H9 (cell line): ENCODE results near the gene POU3F2. TPM values are rescaled to one million over a fixed set of nuclear protein-coding genes. Genes with fewer than 3 reads are reported as not detected.

ENCODE experiments used
- DNase-seq: peaks from one replicate; pipeline ENCODE4 v3.0.0-alpha.2; 2017
- H2AFZ ChIP-seq: one replicate; pipeline ENCODE4 v1.6.1; 2013; ENCODE audit warnings: mild to moderate bottlenecking, low read length, control low read depth, moderate library complexity
- H2AK5ac ChIP-seq: 2 replicates; pipeline ENCODE4 v1.6.1; 2013; ENCODE audit warnings: low read length, control low read depth, mixed read lengths; ENCODE audit not compliant: insufficient read length
- H2BK120ac ChIP-seq: one replicate; pipeline ENCODE4 v1.6.1; 2013; ENCODE audit warnings: low read depth, mild to moderate bottlenecking, low read length, control low read depth, inconsistent platforms; ENCODE audit not compliant: poor library complexity, severe bottlenecking
- H2BK12ac ChIP-seq: 2 replicates; pipeline ENCODE4 v1.6.1; 2013; ENCODE audit warnings: low read length, control low read depth, mixed read lengths, low read depth; ENCODE audit not compliant: insufficient read length
- H2BK15ac ChIP-seq: 2 replicates; pipeline ENCODE4 v1.6.1; 2013; ENCODE audit warnings: low read depth, low read length, control low read depth
- H2BK20ac ChIP-seq: one replicate; pipeline ENCODE4 v1.6.1; 2013; ENCODE audit warnings: low read depth, mild to moderate bottlenecking, low read length, control low read depth, inconsistent platforms; ENCODE audit not compliant: poor library complexity, severe bottlenecking
- H2BK5ac ChIP-seq: 2 replicates; pipeline ENCODE4 v1.6.1; 2013; ENCODE audit warnings: low read length, control low read depth, mixed read lengths; ENCODE audit not compliant: insufficient read length
- H3K14ac ChIP-seq: 2 replicates; pipeline ENCODE4 v1.6.1; 2013; ENCODE audit warnings: low read length, control low read depth; ENCODE audit not compliant: insufficient read depth
- H3K18ac ChIP-seq: 2 replicates; pipeline ENCODE4 v1.6.1; 2013; ENCODE audit warnings: low read depth, mild to moderate bottlenecking, mixed read lengths, low read length, control low read depth; ENCODE audit not compliant: insufficient read length
- H3K23ac ChIP-seq: 2 replicates; pipeline ENCODE4 v1.6.1; 2013; ENCODE audit warnings: low read length, control low read depth, mixed read lengths, low read depth; ENCODE audit not compliant: insufficient read length
- H3K23me2 ChIP-seq: 2 replicates; pipeline ENCODE4 v1.6.1; 2013; ENCODE audit warnings: low read depth, mild to moderate bottlenecking, mixed read lengths, low read length, control low read depth; ENCODE audit not compliant: insufficient read length, poor library complexity, severe bottlenecking
- H3K27ac ChIP-seq: 2 replicates; pipeline ENCODE4 v1.5.1; 2013; ENCODE audit warnings: low read length, control low read depth, mixed read lengths, low read depth; ENCODE audit not compliant: insufficient read length
- H3K27me3 ChIP-seq: 2 replicates; pipeline ENCODE4 v1.6.1; 2013; ENCODE audit warnings: low read length, control low read depth, inconsistent platforms; ENCODE audit not compliant: insufficient read depth
- H3K4ac ChIP-seq: 2 replicates; pipeline ENCODE4 v1.6.1; 2013; ENCODE audit warnings: low read depth, mild to moderate bottlenecking, control low read depth, inconsistent platforms, low read length, moderate library complexity
- H3K4me1 ChIP-seq: 2 replicates; pipeline ENCODE4 v1.6.1; 2013; ENCODE audit warnings: low read length, control low read depth, inconsistent platforms; ENCODE audit not compliant: insufficient read depth
- H3K4me2 ChIP-seq: 2 replicates; pipeline ENCODE4 v1.6.1; 2013; ENCODE audit warnings: low read length, control low read depth, mixed read lengths; ENCODE audit not compliant: insufficient read length, insufficient read depth
- H3K56ac ChIP-seq: 2 replicates; pipeline ENCODE4 v1.6.1; 2013; ENCODE audit warnings: low read depth, mild to moderate bottlenecking, mixed read lengths, low read length, control low read depth; ENCODE audit not compliant: insufficient read length
- H3K79me1 ChIP-seq: 2 replicates; pipeline ENCODE4 v1.6.1; 2013; ENCODE audit warnings: low read depth, mild to moderate bottlenecking, moderate library complexity, low read length, control low read depth, inconsistent platforms; ENCODE audit not compliant: insufficient read depth, poor library complexity, severe bottlenecking
- H3K79me2 ChIP-seq: 2 replicates; pipeline ENCODE4 v1.6.1; 2013; ENCODE audit warnings: low read length, control low read depth, inconsistent platforms; ENCODE audit not compliant: insufficient read depth
- H3K9ac ChIP-seq: 2 replicates; pipeline ENCODE4 v1.6.1; 2013; ENCODE audit warnings: low read length, control low read depth, mixed read lengths; ENCODE audit not compliant: insufficient read length; ENCODE audit errors: extremely low read depth
- H3K9me3 ChIP-seq: one replicate; pipeline ENCODE4 v1.6.1; 2013; ENCODE audit warnings: low read depth, low read length, inconsistent platforms; ENCODE audit not compliant: control insufficient read depth
- H3T11ph ChIP-seq: one replicate; pipeline ENCODE4 v1.6.1; 2013; ENCODE audit warnings: mild to moderate bottlenecking, low read length, control low read depth, inconsistent platforms
- H4K20me1 ChIP-seq: one replicate; pipeline ENCODE4 v1.6.1; 2013; ENCODE audit not compliant: control insufficient read depth, insufficient read length, insufficient read depth
- H4K5ac ChIP-seq: 2 replicates; pipeline ENCODE4 v1.6.1; 2013; ENCODE audit warnings: low read depth, mild to moderate bottlenecking, mixed read lengths, low read length, control low read depth; ENCODE audit not compliant: insufficient read length
- H4K8ac ChIP-seq: replicated peaks from 2 replicates; pipeline ENCODE4 v1.6.1; 2013; ENCODE audit warnings: low read length, control low read depth, mixed read lengths, low read depth; ENCODE audit not compliant: insufficient read length
- H4K91ac ChIP-seq: 2 replicates; pipeline ENCODE4 v1.6.1; 2013; ENCODE audit warnings: low read depth, mild to moderate bottlenecking, moderate library complexity, mixed read lengths, low read length, control low read depth; ENCODE audit not compliant: insufficient read length
- H3K27ac Mint-ChIP-seq, 3 experiments: 2 replicates in 2 of 3; 3 replicates in 1 of 3; pipeline ENCODE4 v1.8.0; 2020 to 2021; ENCODE audit warnings: mixed read lengths in 3 of 3, mild to moderate bottlenecking in 1 of 3, moderate library complexity in 1 of 3
- H3K27me3 Mint-ChIP-seq: 2 replicates; pipeline ENCODE4 v1.8.0; 2021; ENCODE audit warnings: low read depth, mild to moderate bottlenecking, moderate library complexity, mixed read lengths
- H3K36me3 Mint-ChIP-seq, 3 experiments: 2 replicates in 2 of 3; 3 replicates in 1 of 3; pipeline ENCODE4 v1.8.0; 2020 to 2021; ENCODE audit warnings: low read depth in 3 of 3, mixed read lengths in 3 of 3; ENCODE audit not compliant: insufficient read depth in 1 of 3
- H3K4me1 Mint-ChIP-seq, 2 experiments: 2 replicates each; pipeline ENCODE4 v1.8.0; 2020; ENCODE audit warnings: mixed read lengths in 2 of 2
- H3K4me3 Mint-ChIP-seq, 2 experiments: 2 replicates in 1 of 2; 3 replicates in 1 of 2; pipeline ENCODE4 v1.8.0; 2020 to 2021; ENCODE audit warnings: mild to moderate bottlenecking in 2 of 2, mixed read lengths in 2 of 2, moderate library complexity in 1 of 2
- H3K9me3 Mint-ChIP-seq, 2 experiments: 2 replicates in 1 of 2; 3 replicates in 1 of 2; pipeline ENCODE4 v1.8.0; 2020; ENCODE audit warnings: mild to moderate bottlenecking in 2 of 2, mixed read lengths in 2 of 2, moderate library complexity in 1 of 2
- WGBS: extraction: QIAGEN DNeasy Blood & Tissue Kit; methylation state at CpG from one replicate; pipeline ENCODE4 v1.1.7; 2013; ENCODE audit warnings: missing lambda C conversion rate, low lambda C conversion rate, mixed read lengths; ENCODE audit not compliant: insufficient read length; ENCODE audit errors: extremely low coverage; 5-methylcytosine and 5-hydroxymethylcytosine counted together
- total RNA-seq: library from RNA; stranded (reverse); gene quantifications from 2 replicates; pipeline ENCODE4 v1.2.1, GENCODE V29; 2021
- TF ChIP-seq, protein P1 (sequence below): fragments of 200-600 bp; sonication (generic); conservative IDR thresholded peaks from 3 replicates; pipeline ENCODE4 v1.8.0; 2021; ENCODE audit warnings: antibody characterized with exemption, mild to moderate bottlenecking

Gene POU3F2
- total RNA-seq, 1 experiment from 2014 or later, result 0.09 TPM

DNA sequence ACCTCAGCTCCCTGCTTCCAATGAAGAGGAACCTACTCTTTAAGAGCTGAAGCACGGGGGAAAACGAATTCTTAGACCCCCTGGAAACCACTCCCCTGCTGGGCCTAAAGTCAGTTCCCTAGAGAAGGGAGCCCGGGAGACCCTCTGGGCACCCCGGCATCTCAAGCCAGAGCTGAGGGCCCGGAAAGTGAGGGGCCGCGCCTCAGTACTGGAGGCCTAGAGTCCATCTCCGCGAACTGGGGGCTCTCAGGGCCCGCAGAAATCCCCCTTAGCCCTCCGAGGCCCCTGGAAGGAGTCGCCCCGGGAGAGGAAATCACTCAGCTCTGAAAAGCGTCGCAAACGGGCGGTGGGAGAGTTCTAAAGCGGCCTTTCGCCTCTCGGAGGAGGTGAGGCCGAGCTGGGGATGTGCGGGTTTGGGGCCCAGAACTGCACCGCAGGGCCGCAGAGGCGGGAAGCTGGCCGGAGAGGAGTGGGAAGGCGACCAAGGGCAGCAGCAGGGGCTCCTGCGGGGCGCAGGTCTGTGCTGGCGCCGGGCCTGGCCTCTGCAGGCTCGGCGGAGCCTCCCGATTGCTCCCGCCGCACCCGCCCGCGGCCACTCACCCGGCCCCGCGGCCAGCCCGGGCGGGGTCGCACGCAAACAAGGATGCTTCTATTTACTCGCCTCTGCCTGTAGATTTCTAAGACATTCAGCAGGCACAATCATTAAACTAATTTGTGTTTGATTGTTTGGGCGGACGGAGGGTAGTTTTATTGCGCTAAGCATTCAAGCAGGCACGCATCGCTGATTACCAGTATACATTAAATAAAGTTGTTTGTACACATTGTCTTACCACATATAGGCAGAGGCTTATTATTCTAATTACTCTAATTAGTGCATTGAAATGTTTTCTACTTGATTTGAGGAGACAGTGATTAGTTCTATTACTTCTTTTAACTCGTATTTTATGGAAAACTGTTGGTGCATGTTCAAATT lies 9.2 kb downstream of the POU3F2 start:
- peak overlapping the region; percentile 65 for H3K4me2 ChIP-seq

More for the DNA sequence above, 9.2 kb downstream of the POU3F2 start:
- Histone ChIP-seq H2BK5ac (no peak overlapping the region), H3K9ac (no peak overlapping the region), H2BK15ac (no peak overlapping the region), H3K23me2 (peaks cover 19% of the 10 kb centered on the region), H2BK12ac (no peak overlapping the region), H3K9me3 (no peaks in the 10 kb centered on the region), H4K91ac (no peak overlapping the region), H2AFZ (no peak overlapping the region), H2AK5ac (no peak overlapping the region), H3K4me1 (no peaks in the 10 kb centered on the region), H3K14ac (no peak overlapping the region), H4K20me1 (no peaks in the 10 kb centered on the region), H2BK20ac (no peak overlapping the region), H3K23ac (no peak overlapping the region), H4K8ac (no peak overlapping the region), H3K27ac (no peak overlapping the region), H3K56ac (no peak overlapping the region), H3K79me1 (no peaks in the 10 kb centered on the region), H3K79me2 (no peaks in the 10 kb centered on the region), H3K4ac (no peak overlapping the region), H2BK120ac (no peak overlapping the region), H3K18ac (no peak overlapping the region), H3K27me3 (peaks cover 52% of the 10 kb centered on the region), H4K5ac (no peak overlapping the region), H3T11ph (no peak overlapping the region)
- H3K27me3 Mint-ChIP-seq, result peaks cover 94% of the 10 kb centered on the region
- peak; percentile 55 for DNase-seq
- WGBS, result no CpG with 5 or more reads among the region's 53 CpGs
- H3K4me3 Mint-ChIP-seq, result peak overlapping the region; percentile 46 to 77
- peaks cover 30 to 37% of the 10 kb centered on the region in 2 experiments for H3K4me1 Mint-ChIP-seq
- no peaks in the 10 kb centered on the region; a peak in 1 of 5 replicates for H3K9me3 Mint-ChIP-seq
- H3K27ac Mint-ChIP-seq, result no peak overlapping the region
- TF ChIP-seq, protein P1, sequence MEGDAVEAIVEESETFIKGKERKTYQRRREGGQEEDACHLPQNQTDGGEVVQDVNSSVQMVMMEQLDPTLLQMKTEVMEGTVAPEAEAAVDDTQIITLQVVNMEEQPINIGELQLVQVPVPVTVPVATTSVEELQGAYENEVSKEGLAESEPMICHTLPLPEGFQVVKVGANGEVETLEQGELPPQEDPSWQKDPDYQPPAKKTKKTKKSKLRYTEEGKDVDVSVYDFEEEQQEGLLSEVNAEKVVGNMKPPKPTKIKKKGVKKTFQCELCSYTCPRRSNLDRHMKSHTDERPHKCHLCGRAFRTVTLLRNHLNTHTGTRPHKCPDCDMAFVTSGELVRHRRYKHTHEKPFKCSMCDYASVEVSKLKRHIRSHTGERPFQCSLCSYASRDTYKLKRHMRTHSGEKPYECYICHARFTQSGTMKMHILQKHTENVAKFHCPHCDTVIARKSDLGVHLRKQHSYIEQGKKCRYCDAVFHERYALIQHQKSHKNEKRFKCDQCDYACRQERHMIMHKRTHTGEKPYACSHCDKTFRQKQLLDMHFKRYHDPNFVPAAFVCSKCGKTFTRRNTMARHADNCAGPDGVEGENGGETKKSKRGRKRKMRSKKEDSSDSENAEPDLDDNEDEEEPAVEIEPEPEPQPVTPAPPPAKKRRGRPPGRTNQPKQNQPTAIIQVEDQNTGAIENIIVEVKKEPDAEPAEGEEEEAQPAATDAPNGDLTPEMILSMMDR, result no peak
- no peaks in the 10 kb centered on the region; a peak in 1 of 7 replicates for H3K36me3 Mint-ChIP-seq
